Measurements from ENCODE around the gene LTBP3. TPM values are rescaled to one million over a fixed set of nuclear protein-coding genes. Genes with fewer than 3 reads are reported as not detected.
A peak's percentile ranks its signal among the peaks of the same experiment; 100 is the strongest.

Gene LTBP3
- total and polyA plus RNA-seq, 2 of the 13 experiments (the other 11 are each of a cell fraction or from before 2014, with no cell fraction given) = 12.2 to 68.1 TPM

DNA sequence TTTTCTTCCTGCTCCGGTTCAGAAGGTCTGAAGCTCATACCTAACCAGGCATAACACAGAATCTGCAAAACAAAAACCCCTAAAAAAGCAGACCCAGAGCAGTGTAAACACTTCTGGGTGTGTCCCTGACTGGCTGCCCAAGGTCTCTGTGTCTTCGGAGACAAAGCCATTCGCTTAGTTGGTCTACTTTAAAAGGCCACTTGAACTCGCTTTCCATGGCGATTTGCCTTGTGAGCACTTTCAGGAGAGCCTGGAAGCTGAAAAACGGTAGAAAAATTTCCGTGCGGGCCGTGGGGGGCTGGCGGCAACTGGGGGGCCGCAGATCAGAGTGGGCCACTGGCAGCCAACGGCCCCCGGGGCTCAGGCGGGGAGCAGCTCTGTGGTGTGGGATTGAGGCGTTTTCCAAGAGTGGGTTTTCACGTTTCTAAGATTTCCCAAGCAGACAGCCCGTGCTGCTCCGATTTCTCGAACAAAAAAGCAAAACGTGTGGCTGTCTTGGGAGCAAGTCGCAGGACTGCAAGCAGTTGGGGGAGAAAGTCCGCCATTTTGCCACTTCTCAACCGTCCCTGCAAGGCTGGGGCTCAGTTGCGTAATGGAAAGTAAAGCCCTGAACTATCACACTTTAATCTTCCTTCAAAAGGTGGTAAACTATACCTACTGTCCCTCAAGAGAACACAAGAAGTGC, 60.0 kb downstream of the LTBP3 start (continued):
- TF ChIP-seq, protein P1, sequence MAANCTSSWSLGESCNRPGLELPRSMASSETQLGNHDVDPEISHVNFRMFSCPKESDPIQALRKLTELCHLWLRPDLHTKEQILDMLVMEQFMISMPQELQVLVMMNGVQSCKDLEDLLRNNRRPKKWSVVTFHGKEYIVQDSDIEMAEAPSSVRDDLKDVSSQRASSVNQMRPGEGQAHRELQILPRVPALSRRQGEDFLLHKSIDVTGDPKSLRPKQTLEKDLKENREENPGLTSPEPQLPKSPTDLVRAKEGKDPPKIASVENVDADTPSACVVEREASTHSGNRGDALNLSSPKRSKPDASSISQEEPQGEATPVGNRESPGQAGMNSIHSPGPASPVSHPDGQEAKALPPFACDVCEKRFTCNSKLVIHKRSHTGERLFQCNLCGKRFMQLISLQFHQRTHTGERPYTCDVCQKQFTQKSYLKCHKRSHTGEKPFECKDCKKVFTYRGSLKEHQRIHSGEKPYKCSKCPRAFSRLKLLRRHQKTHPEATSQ (CRISPR knock-in tag; IDR thresholded peaks at IDR 0.05; ENCODE audit: borderline replicate concordance) = no peak
- TF ChIP-seq ZNF782 (CRISPR knock-in tag; IDR thresholded peaks at IDR 0.05; ENCODE audit: borderline replicate concordance) (no peak), SALL2 (CRISPR knock-in tag; IDR thresholded peaks at IDR 0.05) (no peak), ZNF430 (CRISPR knock-in tag; IDR thresholded peaks at IDR 0.05) (no peak), SMC3 (IDR thresholded peaks at IDR 0.05; ENCODE audit: low read length) (peak; percentile 10; the same call in 1 of the 2 replicates), AGO2 (optimal IDR thresholded peaks at IDR 0.05; ENCODE audit: low read depth, low read length) (peak; percentile 99), MEF2D (CRISPR knock-in tag; IDR thresholded peaks at IDR 0.05) (no peak), ZBTB7B (CRISPR knock-in tag; IDR thresholded peaks at IDR 0.05) (peak; percentile 26; the same call in 1 of the 2 replicates), SSRP1 (CRISPR knock-in tag; IDR thresholded peaks at IDR 0.05) (peak; percentile 82; the same call in 1 of the 2 replicates), ZNF33B (CRISPR knock-in tag; IDR thresholded peaks at IDR 0.05) (no peak), MYC (CRISPR knock-in tag; IDR thresholded peaks at IDR 0.05; ENCODE audit: borderline replicate concordance) (no peak; the same call in 1 of the 2 replicates), FOXP1 (IDR thresholded peaks at IDR 0.05) (no peak), FOXP1 (CRISPR knock-in tag; IDR thresholded peaks at IDR 0.05) (no peak)
- TF ChIP-seq, protein P2, sequence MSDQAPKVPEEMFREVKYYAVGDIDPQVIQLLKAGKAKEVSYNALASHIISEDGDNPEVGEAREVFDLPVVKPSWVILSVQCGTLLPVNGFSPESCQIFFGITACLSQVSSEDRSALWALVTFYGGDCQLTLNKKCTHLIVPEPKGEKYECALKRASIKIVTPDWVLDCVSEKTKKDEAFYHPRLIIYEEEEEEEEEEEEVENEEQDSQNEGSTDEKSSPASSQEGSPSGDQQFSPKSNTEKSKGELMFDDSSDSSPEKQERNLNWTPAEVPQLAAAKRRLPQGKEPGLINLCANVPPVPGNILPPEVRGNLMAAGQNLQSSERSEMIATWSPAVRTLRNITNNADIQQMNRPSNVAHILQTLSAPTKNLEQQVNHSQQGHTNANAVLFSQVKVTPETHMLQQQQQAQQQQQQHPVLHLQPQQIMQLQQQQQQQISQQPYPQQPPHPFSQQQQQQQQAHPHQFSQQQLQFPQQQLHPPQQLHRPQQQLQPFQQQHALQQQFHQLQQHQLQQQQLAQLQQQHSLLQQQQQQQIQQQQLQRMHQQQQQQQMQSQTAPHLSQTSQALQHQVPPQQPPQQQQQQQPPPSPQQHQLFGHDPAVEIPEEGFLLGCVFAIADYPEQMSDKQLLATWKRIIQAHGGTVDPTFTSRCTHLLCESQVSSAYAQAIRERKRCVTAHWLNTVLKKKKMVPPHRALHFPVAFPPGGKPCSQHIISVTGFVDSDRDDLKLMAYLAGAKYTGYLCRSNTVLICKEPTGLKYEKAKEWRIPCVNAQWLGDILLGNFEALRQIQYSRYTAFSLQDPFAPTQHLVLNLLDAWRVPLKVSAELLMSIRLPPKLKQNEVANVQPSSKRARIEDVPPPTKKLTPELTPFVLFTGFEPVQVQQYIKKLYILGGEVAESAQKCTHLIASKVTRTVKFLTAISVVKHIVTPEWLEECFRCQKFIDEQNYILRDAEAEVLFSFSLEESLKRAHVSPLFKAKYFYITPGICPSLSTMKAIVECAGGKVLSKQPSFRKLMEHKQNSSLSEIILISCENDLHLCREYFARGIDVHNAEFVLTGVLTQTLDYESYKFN (CRISPR knock-in tag; conservative IDR thresholded peaks at IDR 0.05) = no peak
- TF ChIP-seq, protein P3, sequence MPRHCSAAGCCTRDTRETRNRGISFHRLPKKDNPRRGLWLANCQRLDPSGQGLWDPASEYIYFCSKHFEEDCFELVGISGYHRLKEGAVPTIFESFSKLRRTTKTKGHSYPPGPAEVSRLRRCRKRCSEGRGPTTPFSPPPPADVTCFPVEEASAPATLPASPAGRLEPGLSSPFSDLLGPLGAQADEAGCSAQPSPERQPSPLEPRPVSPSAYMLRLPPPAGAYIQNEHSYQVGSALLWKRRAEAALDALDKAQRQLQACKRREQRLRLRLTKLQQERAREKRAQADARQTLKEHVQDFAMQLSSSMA (CRISPR knock-in tag; IDR thresholded peaks at IDR 0.05) = 0 out of 2 replicates have a peak, but pooled peaks have one; percentile 17
- TF ChIP-seq, protein P4, sequence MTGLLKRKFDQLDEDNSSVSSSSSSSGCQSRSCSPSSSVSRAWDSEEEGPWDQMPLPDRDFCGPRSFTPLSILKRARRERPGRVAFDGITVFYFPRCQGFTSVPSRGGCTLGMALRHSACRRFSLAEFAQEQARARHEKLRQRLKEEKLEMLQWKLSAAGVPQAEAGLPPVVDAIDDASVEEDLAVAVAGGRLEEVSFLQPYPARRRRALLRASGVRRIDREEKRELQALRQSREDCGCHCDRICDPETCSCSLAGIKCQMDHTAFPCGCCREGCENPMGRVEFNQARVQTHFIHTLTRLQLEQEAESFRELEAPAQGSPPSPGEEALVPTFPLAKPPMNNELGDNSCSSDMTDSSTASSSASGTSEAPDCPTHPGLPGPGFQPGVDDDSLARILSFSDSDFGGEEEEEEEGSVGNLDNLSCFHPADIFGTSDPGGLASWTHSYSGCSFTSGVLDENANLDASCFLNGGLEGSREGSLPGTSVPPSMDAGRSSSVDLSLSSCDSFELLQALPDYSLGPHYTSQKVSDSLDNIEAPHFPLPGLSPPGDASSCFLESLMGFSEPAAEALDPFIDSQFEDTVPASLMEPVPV (CRISPR knock-in tag; IDR thresholded peaks at IDR 0.05) = no peak
- TF ChIP-seq, protein P5, sequence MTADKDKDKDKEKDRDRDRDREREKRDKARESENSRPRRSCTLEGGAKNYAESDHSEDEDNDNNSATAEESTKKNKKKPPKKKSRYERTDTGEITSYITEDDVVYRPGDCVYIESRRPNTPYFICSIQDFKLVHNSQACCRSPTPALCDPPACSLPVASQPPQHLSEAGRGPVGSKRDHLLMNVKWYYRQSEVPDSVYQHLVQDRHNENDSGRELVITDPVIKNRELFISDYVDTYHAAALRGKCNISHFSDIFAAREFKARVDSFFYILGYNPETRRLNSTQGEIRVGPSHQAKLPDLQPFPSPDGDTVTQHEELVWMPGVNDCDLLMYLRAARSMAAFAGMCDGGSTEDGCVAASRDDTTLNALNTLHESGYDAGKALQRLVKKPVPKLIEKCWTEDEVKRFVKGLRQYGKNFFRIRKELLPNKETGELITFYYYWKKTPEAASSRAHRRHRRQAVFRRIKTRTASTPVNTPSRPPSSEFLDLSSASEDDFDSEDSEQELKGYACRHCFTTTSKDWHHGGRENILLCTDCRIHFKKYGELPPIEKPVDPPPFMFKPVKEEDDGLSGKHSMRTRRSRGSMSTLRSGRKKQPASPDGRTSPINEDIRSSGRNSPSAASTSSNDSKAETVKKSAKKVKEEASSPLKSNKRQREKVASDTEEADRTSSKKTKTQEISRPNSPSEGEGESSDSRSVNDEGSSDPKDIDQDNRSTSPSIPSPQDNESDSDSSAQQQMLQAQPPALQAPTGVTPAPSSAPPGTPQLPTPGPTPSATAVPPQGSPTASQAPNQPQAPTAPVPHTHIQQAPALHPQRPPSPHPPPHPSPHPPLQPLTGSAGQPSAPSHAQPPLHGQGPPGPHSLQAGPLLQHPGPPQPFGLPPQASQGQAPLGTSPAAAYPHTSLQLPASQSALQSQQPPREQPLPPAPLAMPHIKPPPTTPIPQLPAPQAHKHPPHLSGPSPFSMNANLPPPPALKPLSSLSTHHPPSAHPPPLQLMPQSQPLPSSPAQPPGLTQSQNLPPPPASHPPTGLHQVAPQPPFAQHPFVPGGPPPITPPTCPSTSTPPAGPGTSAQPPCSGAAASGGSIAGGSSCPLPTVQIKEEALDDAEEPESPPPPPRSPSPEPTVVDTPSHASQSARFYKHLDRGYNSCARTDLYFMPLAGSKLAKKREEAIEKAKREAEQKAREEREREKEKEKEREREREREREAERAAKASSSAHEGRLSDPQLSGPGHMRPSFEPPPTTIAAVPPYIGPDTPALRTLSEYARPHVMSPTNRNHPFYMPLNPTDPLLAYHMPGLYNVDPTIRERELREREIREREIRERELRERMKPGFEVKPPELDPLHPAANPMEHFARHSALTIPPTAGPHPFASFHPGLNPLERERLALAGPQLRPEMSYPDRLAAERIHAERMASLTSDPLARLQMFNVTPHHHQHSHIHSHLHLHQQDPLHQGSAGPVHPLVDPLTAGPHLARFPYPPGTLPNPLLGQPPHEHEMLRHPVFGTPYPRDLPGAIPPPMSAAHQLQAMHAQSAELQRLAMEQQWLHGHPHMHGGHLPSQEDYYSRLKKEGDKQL (CRISPR knock-in tag; IDR thresholded peaks at IDR 0.05; ENCODE audit: low read depth) = no peak
